ENCODE results near the gene RAET1L. TPM values are rescaled to one million over a fixed set of nuclear protein-coding genes. Genes with fewer than 3 reads are reported as not detected.
"Not testable (repeated sequence)": the region's sequence is repeated elsewhere in the genome, so short reads cannot be mapped to it uniquely, and the experiment has no call there.

Gene RAET1L
- total RNA-seq, 4 donors from 2014 or later = 1.2 to 7.1 (median 3.6) TPM

GRCh38 chr6:150027806-150028565, 2.7 kb upstream of the RAET1L start:
- TF ChIP-seq CTCF (IDR thresholded peaks at IDR 0.05) = no peak
- TF ChIP-seq POLR2A (IDR thresholded peaks at IDR 0.05) = no peak
- intact Hi-C loops (cut with DNase I; ENCODE audit: low total_unique reads) = no loop called here
- no peak overlapping the region for H3K4me3 ChIP-seq (ENCODE audit: low read depth, poor library complexity, severe bottlenecking)
- WGBS, 2 donors = 82 to 88% methylated on average over 6 of the region's 6 CpGs
- no peak for DNase-seq (ENCODE audit: low spot score in 2 of 2)

GRCh38 chr6:150026976-150027805, 1.9 kb upstream of the RAET1L start:
- TF ChIP-seq POLR2A (IDR thresholded peaks at IDR 0.05) (no peak), CTCF (IDR thresholded peaks at IDR 0.05) (no peak)
- intact Hi-C loops (cut with DNase I; ENCODE audit: low total_unique reads) = no loop called here
- DNase-seq (ENCODE audit: low spot score in 2 of 2) = no peak
- 80 to 84% methylated on average over 9 of the region's 9 CpGs for WGBS, 2 donors
- no peak overlapping the region for H3K4me3 ChIP-seq (ENCODE audit: low read depth, poor library complexity, severe bottlenecking)

GRCh38 chr6:150024646-150025155, 631 bp downstream of the RAET1L start:
- WGBS, 2 donors = 32 to 34% methylated on average over 11 of the region's 11 CpGs
- DNase-seq (ENCODE audit: low spot score in 2 of 2) = no peak
- TF ChIP-seq CTCF (IDR thresholded peaks at IDR 0.05) (no peak), POLR2A (IDR thresholded peaks at IDR 0.05) (no peak)
- no peak overlapping the region for H3K4me3 ChIP-seq (ENCODE audit: low read depth, poor library complexity, severe bottlenecking)
- intact Hi-C loops (cut with DNase I; ENCODE audit: low total_unique reads) = no loop called here

- 47 to 55% methylated on average over 2 of the region's 2 CpGs for WGBS, 2 donors
- intact Hi-C loops (cut with DNase I; ENCODE audit: low total_unique reads); H3K4me3 ChIP-seq (ENCODE audit: low read depth, poor library complexity, severe bottlenecking); DNase-seq (ENCODE audit: low spot score in 2 of 2): not testable (repeated sequence)
Observed at GRCh38 chr6:150024021-150024420, 1.3 kb downstream of the RAET1L start.

- H3K4me3 ChIP-seq (ENCODE audit: low read depth, poor library complexity, severe bottlenecking); DNase-seq (ENCODE audit: low spot score in 2 of 2); intact Hi-C loops (cut with DNase I; ENCODE audit: low total_unique reads): not testable (repeated sequence)
- 93 to 100% methylated on average over 2 of the region's 6 CpGs for WGBS, 2 donors
Observed at GRCh38 chr6:150021870-150022269, 3.5 kb downstream of the RAET1L start.

- intact Hi-C loops (cut with DNase I; ENCODE audit: low total_unique reads) = loop anchor here (5.0 to 10.0 kb wide), 2 partner anchors 87 to 184 kb away; no protein-coding TSS in a partner anchor
- TF ChIP-seq POLR2A (IDR thresholded peaks at IDR 0.05) (no peak), CTCF (IDR thresholded peaks at IDR 0.05) (no peak)
- no peak overlapping the region for H3K4me3 ChIP-seq (ENCODE audit: low read depth, poor library complexity, severe bottlenecking)
- WGBS, 2 donors = 66% methylated on average over 6 of the region's 6 CpGs
- DNase-seq (ENCODE audit: low spot score in 2 of 2) = no peak
Observed at GRCh38 chr6:150018846-150019580, 6.3 kb downstream of the RAET1L start.

- not testable (repeated sequence) for DNase-seq (ENCODE audit: low spot score in 2 of 2); H3K4me3 ChIP-seq (ENCODE audit: low read depth, poor library complexity, severe bottlenecking)
- WGBS, 2 donors = 3 to 10% methylated on average over 5 of the region's 5 CpGs
- intact Hi-C loops (cut with DNase I; ENCODE audit: low total_unique reads) = loop anchor here (5.0 to 10.0 kb wide), 2 partner anchors 85 to 182 kb away; no protein-coding TSS in a partner anchor
Observed at GRCh38 chr6:150017186-150017521, 8.2 kb downstream of the RAET1L start.

Data from lower leg skin (tissue), 4 donors.